Cardiac fibroblast (primary cell): ENCODE data around the gene IFI30.
A peak's percentile ranks its signal among the peaks of the same experiment; 100 is the strongest.

ENCODE experiments used
- DNase-seq, 2 donors: peaks; one replicate each; pipeline versions ENCODE4 v3.0.0 to v3.0.0-alpha.2; 2010; ENCODE audit warnings: low read depth in 2 of 2
- H3K4me3 ChIP-seq, 2 donors: replicated peaks in 1 of 2; 1 replicate in 1 of 2; 2 replicates in 1 of 2; pipeline ENCODE4 v1.5.1; 2011; ENCODE audit warnings: low read depth in 2 of 2, low read length in 2 of 2, mild to moderate bottlenecking in 2 of 2, moderate library complexity in 1 of 2
- CTCF ChIP-seq: IDR thresholded peaks from one replicate; pipeline ENCODE4 v1.5.1; 2011; ENCODE audit warnings: low read depth, mild to moderate bottlenecking, low read length, inconsistent platforms

Gene IFI30

GRCh38 chr19:18225355-18225701 lies 51.7 kb downstream of the IFI30 start:
- DNase-seq, result no peak
- peak overlapping the region in 1 of 2 donors; percentile 50 for H3K4me3 ChIP-seq
- no peak for TF ChIP-seq CTCF

DNA sequence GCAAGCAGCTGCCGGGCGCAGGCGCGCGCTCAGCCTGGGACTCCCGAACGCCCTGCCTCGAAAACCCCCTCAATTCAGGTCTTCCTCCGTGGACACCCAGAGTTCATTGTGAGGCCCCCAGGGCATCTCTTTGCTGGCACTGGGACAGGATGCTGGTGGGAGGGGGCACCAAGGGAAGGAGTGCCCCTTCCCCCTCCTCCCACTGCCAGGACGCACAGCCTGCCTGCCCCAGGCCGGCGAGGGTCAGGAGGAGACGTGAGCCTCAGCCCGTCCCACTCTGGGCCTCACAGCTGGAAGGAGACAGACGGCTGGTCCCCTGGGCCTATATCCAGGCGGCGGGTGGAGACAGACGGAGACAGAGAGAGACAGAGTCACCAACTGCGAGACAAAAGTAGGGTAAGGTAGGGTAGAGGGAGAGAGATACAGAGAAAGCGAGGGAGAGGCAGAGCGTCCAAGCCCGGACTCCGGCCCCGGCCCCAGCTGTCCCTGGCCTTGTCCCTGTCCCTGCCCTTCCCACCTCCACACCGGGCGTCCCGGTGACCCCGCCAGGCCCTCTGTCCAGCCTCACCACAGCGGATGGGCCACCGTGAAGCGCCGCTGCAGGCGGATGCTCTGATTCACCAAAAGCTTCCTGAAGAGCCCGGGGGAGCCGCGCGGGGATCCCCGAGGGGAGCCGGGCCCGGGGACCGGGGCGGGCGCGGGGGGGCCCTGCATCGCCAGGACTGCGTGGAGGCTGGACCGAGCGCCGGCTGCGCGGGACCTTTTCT lies 52.3 kb downstream of the IFI30 start, which contains the start of gene PDE4C:
Gene PDE4C (minus strand): TSS at position 737 of the 767 bp plus-strand sequence. CDS start 23 bp downstream, at position 714.
- DNase-seq, result peak; percentile 11 to 25

DNA sequence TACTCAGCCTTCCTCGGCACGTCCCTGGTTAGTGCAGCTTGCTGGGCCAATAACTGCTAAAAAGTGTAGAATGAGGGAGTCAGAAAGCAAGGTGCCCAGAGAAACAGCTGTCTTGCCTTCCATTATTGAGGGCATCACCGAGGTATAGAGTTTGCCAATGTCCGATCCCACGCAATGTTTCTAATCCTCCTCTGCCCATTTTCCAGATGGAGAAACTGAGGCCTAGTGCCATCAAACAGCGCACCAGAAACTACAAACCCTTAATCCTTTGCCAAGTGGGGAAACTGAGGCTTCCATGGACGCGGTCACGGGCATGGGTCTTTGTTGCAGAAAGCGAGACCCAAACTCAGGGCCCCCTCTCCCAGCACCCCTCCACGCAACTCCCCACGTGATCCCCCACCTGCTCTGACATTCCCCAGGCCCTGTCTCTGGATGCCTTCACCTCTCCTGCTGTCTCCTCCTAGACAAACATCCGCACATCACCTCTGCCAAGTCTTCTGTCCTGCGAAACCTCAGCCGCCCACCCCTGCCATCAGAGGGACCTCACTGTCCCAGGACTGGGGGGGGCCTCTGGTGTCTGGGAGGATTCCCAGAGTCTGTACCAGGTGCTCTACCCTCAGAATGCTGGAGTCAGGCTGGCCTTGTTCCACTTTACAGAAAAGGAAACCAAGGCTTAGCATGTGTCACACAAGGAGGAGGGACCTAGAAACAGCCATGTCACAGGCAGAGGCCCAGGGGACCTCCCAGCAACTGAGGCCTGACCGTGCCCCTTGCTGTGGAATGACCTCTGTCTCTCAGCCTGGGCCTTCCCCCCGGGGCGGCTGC lies 53.6 kb downstream of the IFI30 start:
- H3K4me3 ChIP-seq, result no peak overlapping the region
- no peak for TF ChIP-seq CTCF
- no peak for DNase-seq

More for the DNA sequence above, 52.3 kb downstream of the IFI30 start, which contains the start of gene PDE4C:
- TF ChIP-seq CTCF, result no peak
- H3K4me3 ChIP-seq, result peak within 1 kb of the TSS in 1 of 2 donors; percentile 50
